Neutrophil (primary cell): Measurements from ENCODE around the gene TRPC6.

Experiments used
- H3K27ac ChIP-seq: fragments of 200-600 bp; sonication (generic); 2 replicates; pipeline ENCODE4 v1.5.1; 2016; ENCODE audit warnings: mild to moderate bottlenecking, moderate library complexity
- H3K27me3 ChIP-seq: fragments of 200-600 bp; sonication (generic); 2 replicates; pipeline ENCODE4 v1.6.0; 2016; ENCODE audit warnings: mild to moderate bottlenecking
- H3K36me3 ChIP-seq: fragments of 200-600 bp; sonication (generic); 2 replicates; pipeline ENCODE4 v1.5.1; 2017
- H3K4me1 ChIP-seq, 2 experiments: fragments of 200-600 bp in 1 of 2; sonication (generic) in 1 of 2; 1 replicate in 1 of 2; 2 replicates in 1 of 2; pipeline versions ENCODE4 v1.5.1 to v1.6.1; 2013 to 2016; ENCODE audit warnings: low read depth in 1 of 2, low read length in 1 of 2, mild to moderate bottlenecking in 1 of 2, moderate library complexity in 1 of 2; ENCODE audit not compliant: control insufficient read depth in 1 of 2, insufficient read depth in 1 of 2
- H3K4me3 ChIP-seq, 2 experiments: fragments of 200-600 bp in 1 of 2; sonication (generic) in 1 of 2; 1 replicate in 1 of 2; 2 replicates in 1 of 2; pipeline ENCODE4 v1.5.1; 2013 to 2016; ENCODE audit warnings: low read depth in 1 of 2, low read length in 1 of 2, mild to moderate bottlenecking in 1 of 2, moderate library complexity in 1 of 2
- H3K9me3 ChIP-seq: fragments of 200-600 bp; sonication (generic); 2 replicates; pipeline ENCODE4 v1.5.1; 2016
- CTCF ChIP-seq: fragments of 200-600 bp; sonication (generic); IDR thresholded peaks from 2 replicates; pipeline ENCODE4 v1.5.1; 2016; ENCODE audit warnings: antibody characterized with exemption

Gene TRPC6

GRCh38 chr11:101438126-101438525 is 145.7 kb downstream of the TRPC6 start:
- Histone ChIP-seq H3K4me1 (no peaks in the 10 kb centered on the region), H3K36me3 (no peaks in the 10 kb centered on the region), H3K9me3 (no peaks in the 10 kb centered on the region), H3K27me3 (no peaks in the 10 kb centered on the region), H3K27ac (no peak overlapping the region), H3K4me3 (no peak overlapping the region)
- no peak for TF ChIP-seq CTCF

GRCh38 chr11:101436511-101437142 is 147.2 kb downstream of the TRPC6 start:
- H3K36me3 ChIP-seq = no peaks in the 10 kb centered on the region

GRCh38 chr11:101435408-101435973 is 148.3 kb downstream of the TRPC6 start:
- H3K9me3 ChIP-seq = no peaks in the 10 kb centered on the region
- no peaks in the 10 kb centered on the region for H3K36me3 ChIP-seq
- TF ChIP-seq CTCF = no peak
- no peak overlapping the region for H3K27ac ChIP-seq
- no peaks in the 10 kb centered on the region for H3K27me3 ChIP-seq
- no peak overlapping the region for H3K4me3 ChIP-seq
- H3K4me1 ChIP-seq = no peaks in the 10 kb centered on the region

More at GRCh38 chr11:101436511-101437142, 147.2 kb downstream of the TRPC6 start:
- no peaks in the 10 kb centered on the region for H3K27me3 ChIP-seq
- no peaks in the 10 kb centered on the region for H3K4me1 ChIP-seq
- H3K27ac ChIP-seq = no peak overlapping the region
- no peaks in the 10 kb centered on the region for H3K9me3 ChIP-seq
- no peak overlapping the region for H3K4me3 ChIP-seq
- TF ChIP-seq CTCF = no peak

GRCh38 chr11:101434026-101434643 is 149.7 kb downstream of the TRPC6 start:
- no peak overlapping the region for H3K4me3 ChIP-seq
- no peaks in the 10 kb centered on the region for H3K4me1 ChIP-seq
- H3K27ac ChIP-seq = no peak overlapping the region
- H3K27me3 ChIP-seq = no peaks in the 10 kb centered on the region
- H3K9me3 ChIP-seq = no peaks in the 10 kb centered on the region
- no peak for TF ChIP-seq CTCF
- no peaks in the 10 kb centered on the region for H3K36me3 ChIP-seq

- Histone ChIP-seq H3K9me3 (no peaks in the 10 kb centered on the region), H3K4me1 (no peaks in the 10 kb centered on the region), H3K36me3 (no peaks in the 10 kb centered on the region), H3K4me3 (no peak overlapping the region), H3K27ac (no peak overlapping the region), H3K27me3 (no peaks in the 10 kb centered on the region)
- no peak for TF ChIP-seq CTCF
Observed at GRCh38 chr11:101433151-101433550, 150.7 kb downstream of the TRPC6 start.
